ENCODE results near the gene RERE. TPM values are rescaled to one million over a fixed set of nuclear protein-coding genes. Genes with fewer than 3 reads are reported as not detected.

RERE gene
- total RNA-seq, 1 donor from 2014 or later, result 124 TPM

DNA sequence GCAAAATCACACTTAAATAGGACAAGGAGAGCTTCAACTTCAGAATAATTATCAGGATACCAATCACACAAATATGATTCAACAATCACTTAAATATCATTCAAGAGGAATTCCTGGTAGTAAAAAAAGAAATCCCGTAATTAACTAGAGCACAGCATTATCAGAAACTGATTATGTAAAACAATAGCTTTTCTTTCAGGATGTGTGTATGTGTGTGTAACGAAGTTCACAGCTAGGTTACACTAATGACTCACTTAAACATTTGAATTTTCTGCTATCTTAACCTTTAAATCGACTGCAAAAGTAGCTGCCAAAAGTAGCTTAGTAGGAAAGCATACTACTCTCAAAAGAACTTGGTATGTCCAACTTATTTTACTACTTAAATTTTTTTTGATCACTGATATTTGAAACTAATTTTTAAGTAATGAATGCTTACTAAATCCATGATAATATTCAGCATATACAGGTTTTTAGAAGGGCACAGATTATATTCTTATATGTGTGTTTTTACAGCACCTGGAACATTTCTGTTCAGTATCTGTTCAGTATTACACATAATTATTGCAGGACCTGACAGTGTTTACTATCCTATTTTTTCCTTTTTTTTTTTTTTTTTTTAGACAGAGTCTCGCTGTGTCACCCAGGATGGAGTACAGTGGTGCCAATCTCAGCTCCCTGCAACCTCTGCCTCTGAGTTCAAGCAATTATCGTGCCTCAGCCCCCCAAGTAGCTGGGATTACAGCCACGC is 4.2 kb downstream of the RERE start:
- Histone ChIP-seq H3K79me2 (ENCODE audit: insufficient read depth, low read length) (peaks cover 59% of the 10 kb centered on the region), H3K9me3 (ENCODE audit: insufficient read depth, low read depth, low read length) (no peaks in the 10 kb centered on the region), H3K4me2 (ENCODE audit: low read length) (peak overlapping the region; percentile 62), H4K20me1 (ENCODE audit: insufficient read depth, low read length) (peaks cover 23% of the 10 kb centered on the region), H3K4me1 (ENCODE audit: insufficient read depth, low read length) (peaks cover 29% of the 10 kb centered on the region), H3K9ac (ENCODE audit: low read length) (peak overlapping the region; percentile 21), H2AFZ (ENCODE audit: low read depth, low read length) (no peak overlapping the region), H3K27ac (ENCODE audit: low read depth, low read length) (no peak overlapping the region), H3K36me3 (ENCODE audit: insufficient read depth, low read length) (no peaks in the 10 kb centered on the region), H3K4me3 (ENCODE audit: insufficient read depth, low read depth, low read length) (no peak overlapping the region), H3K27me3 (ENCODE audit: insufficient read depth, low read length) (no peaks in the 10 kb centered on the region)
- no peaks in the 10 kb centered on the region for H3K9me3 Mint-ChIP-seq (ENCODE audit: unreplicated experiment)
- H3K4me3 Mint-ChIP-seq (ENCODE audit: unreplicated experiment), result peak overlapping the region; percentile 27
- H3K27me3 Mint-ChIP-seq (ENCODE audit: low read depth, unreplicated experiment), result no peaks in the 10 kb centered on the region
- FAIRE-seq (no peak), DNase-seq (ENCODE audit: low read depth) (peak; percentile 71)
- no peaks in the 10 kb centered on the region for H3K36me3 Mint-ChIP-seq (ENCODE audit: low read depth, unreplicated experiment)
- H3K4me1 Mint-ChIP-seq (ENCODE audit: low read depth, unreplicated experiment), result peaks cover 20% of the 10 kb centered on the region
- no peak for TF ChIP-seq EZH2 (IDR thresholded peaks at IDR 0.05; ENCODE audit: insufficient read depth, low read length)
- TF ChIP-seq, protein P1, sequence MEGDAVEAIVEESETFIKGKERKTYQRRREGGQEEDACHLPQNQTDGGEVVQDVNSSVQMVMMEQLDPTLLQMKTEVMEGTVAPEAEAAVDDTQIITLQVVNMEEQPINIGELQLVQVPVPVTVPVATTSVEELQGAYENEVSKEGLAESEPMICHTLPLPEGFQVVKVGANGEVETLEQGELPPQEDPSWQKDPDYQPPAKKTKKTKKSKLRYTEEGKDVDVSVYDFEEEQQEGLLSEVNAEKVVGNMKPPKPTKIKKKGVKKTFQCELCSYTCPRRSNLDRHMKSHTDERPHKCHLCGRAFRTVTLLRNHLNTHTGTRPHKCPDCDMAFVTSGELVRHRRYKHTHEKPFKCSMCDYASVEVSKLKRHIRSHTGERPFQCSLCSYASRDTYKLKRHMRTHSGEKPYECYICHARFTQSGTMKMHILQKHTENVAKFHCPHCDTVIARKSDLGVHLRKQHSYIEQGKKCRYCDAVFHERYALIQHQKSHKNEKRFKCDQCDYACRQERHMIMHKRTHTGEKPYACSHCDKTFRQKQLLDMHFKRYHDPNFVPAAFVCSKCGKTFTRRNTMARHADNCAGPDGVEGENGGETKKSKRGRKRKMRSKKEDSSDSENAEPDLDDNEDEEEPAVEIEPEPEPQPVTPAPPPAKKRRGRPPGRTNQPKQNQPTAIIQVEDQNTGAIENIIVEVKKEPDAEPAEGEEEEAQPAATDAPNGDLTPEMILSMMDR (IDR thresholded peaks at IDR 0.05; ENCODE audit: insufficient read depth, low read depth, low read length), result no peak
- H3K27ac Mint-ChIP-seq (ENCODE audit: unreplicated experiment), result peak overlapping the region; percentile 71

DNA sequence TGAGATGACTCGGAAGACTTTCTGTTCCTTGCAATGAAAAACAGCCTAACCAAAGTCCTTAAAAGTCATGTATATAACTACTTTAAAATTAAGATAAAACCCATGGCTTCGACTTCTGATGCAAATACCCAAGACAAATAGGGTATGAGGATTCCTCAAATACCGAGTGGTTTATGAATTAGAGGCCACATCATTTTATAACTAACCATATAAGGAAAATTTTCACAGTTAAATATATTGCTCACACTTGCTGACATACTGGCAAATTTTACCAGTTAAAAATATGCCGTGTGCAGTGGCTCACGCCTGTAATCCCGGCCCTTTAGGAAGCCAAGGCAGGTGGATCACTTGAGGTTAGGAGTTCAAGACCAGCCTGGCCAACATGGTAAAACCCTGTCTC is 5.4 kb downstream of the RERE start:
- no peak overlapping the region for H3K4me2 ChIP-seq (ENCODE audit: low read length)
- FAIRE-seq (no peak), DNase-seq (ENCODE audit: low read depth) (no peak)
- H3K4me1 ChIP-seq (ENCODE audit: insufficient read depth, low read length), result peaks cover 29% of the 10 kb centered on the region
- H3K27ac ChIP-seq (ENCODE audit: low read depth, low read length), result no peak overlapping the region
- no peak overlapping the region for H3K9ac ChIP-seq (ENCODE audit: low read length)
- H3K79me2 ChIP-seq (ENCODE audit: insufficient read depth, low read length), result peaks cover 70% of the 10 kb centered on the region
- H4K20me1 ChIP-seq (ENCODE audit: insufficient read depth, low read length), result peaks cover 34% of the 10 kb centered on the region
- Mint-ChIP-seq H3K9me3 (ENCODE audit: unreplicated experiment) (no peaks in the 10 kb centered on the region), H3K27ac (ENCODE audit: unreplicated experiment) (no peak overlapping the region), H3K4me3 (ENCODE audit: unreplicated experiment) (no peak overlapping the region), H3K36me3 (ENCODE audit: low read depth, unreplicated experiment) (no peaks in the 10 kb centered on the region), H3K4me1 (ENCODE audit: low read depth, unreplicated experiment) (peaks cover 26% of the 10 kb centered on the region), H3K27me3 (ENCODE audit: low read depth, unreplicated experiment) (no peaks in the 10 kb centered on the region)
- H2AFZ ChIP-seq (ENCODE audit: low read depth, low read length), result no peak overlapping the region
- H3K9me3 ChIP-seq (ENCODE audit: insufficient read depth, low read depth, low read length), result no peaks in the 10 kb centered on the region
- TF ChIP-seq EZH2 (IDR thresholded peaks at IDR 0.05; ENCODE audit: insufficient read depth, low read length), result no peak
- TF ChIP-seq, protein P1 (IDR thresholded peaks at IDR 0.05; ENCODE audit: insufficient read depth, low read depth, low read length), result no peak
- H3K27me3 ChIP-seq (ENCODE audit: insufficient read depth, low read length), result no peaks in the 10 kb centered on the region
- H3K4me3 ChIP-seq (ENCODE audit: insufficient read depth, low read depth, low read length), result no peak overlapping the region
- H3K36me3 ChIP-seq (ENCODE audit: insufficient read depth, low read length), result no peaks in the 10 kb centered on the region

DNA sequence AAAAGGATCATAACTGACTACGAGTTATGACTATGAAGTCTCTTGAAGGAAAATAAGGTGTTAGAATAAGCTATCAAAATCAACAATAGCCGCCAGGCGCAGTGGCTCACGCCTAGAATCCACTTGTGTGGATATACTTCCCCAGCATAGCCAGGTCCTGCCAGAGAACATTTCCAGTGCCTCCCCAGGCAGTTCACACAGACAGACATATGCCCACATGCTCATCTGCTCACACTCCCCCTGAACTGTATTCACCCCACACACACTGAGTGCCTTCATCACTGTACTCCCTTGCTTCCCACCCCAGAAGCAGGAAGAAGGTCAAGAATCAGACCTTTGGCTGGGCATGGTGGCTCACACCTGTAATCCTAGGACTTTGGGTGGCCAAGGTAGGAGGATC is 6.5 kb downstream of the RERE start:
- no peak overlapping the region for H3K27ac Mint-ChIP-seq (ENCODE audit: unreplicated experiment)

More for the DNA sequence above, 6.5 kb downstream of the RERE start:
- no peaks in the 10 kb centered on the region for H3K36me3 ChIP-seq (ENCODE audit: insufficient read depth, low read length)
- no peaks in the 10 kb centered on the region for H3K9me3 Mint-ChIP-seq (ENCODE audit: unreplicated experiment)
- H3K4me1 ChIP-seq (ENCODE audit: insufficient read depth, low read length), result peaks cover 20% of the 10 kb centered on the region
- peaks cover 72% of the 10 kb centered on the region for H3K79me2 ChIP-seq (ENCODE audit: insufficient read depth, low read length)
- H3K27me3 Mint-ChIP-seq (ENCODE audit: low read depth, unreplicated experiment), result no peaks in the 10 kb centered on the region
- H3K4me1 Mint-ChIP-seq (ENCODE audit: low read depth, unreplicated experiment), result peaks cover 26% of the 10 kb centered on the region
- FAIRE-seq (no peak), DNase-seq (ENCODE audit: low read depth) (no peak)
- H2AFZ ChIP-seq (ENCODE audit: low read depth, low read length), result no peak overlapping the region
- peaks cover 40% of the 10 kb centered on the region for H4K20me1 ChIP-seq (ENCODE audit: insufficient read depth, low read length)
- H3K9ac ChIP-seq (ENCODE audit: low read length), result no peak overlapping the region
- TF ChIP-seq, protein P1 (IDR thresholded peaks at IDR 0.05; ENCODE audit: insufficient read depth, low read depth, low read length), result no peak
- no peak for TF ChIP-seq EZH2 (IDR thresholded peaks at IDR 0.05; ENCODE audit: insufficient read depth, low read length)
- H3K36me3 Mint-ChIP-seq (ENCODE audit: low read depth, unreplicated experiment), result no peaks in the 10 kb centered on the region
- H3K9me3 ChIP-seq (ENCODE audit: insufficient read depth, low read depth, low read length), result no peaks in the 10 kb centered on the region
- H3K4me2 ChIP-seq (ENCODE audit: low read length), result no peak overlapping the region
- no peak overlapping the region for H3K4me3 Mint-ChIP-seq (ENCODE audit: unreplicated experiment)
- H3K27ac ChIP-seq (ENCODE audit: low read depth, low read length), result no peak overlapping the region
- no peaks in the 10 kb centered on the region for H3K27me3 ChIP-seq (ENCODE audit: insufficient read depth, low read length)
- no peak overlapping the region for H3K4me3 ChIP-seq (ENCODE audit: insufficient read depth, low read depth, low read length)
